ENCODE data around the gene DPP6. TPM values are rescaled to one million over a fixed set of nuclear protein-coding genes. Genes with fewer than 3 reads are reported as not detected.

Gene DPP6
- total RNA-seq, 1 donor from 2014 or later = not detected

DNA sequence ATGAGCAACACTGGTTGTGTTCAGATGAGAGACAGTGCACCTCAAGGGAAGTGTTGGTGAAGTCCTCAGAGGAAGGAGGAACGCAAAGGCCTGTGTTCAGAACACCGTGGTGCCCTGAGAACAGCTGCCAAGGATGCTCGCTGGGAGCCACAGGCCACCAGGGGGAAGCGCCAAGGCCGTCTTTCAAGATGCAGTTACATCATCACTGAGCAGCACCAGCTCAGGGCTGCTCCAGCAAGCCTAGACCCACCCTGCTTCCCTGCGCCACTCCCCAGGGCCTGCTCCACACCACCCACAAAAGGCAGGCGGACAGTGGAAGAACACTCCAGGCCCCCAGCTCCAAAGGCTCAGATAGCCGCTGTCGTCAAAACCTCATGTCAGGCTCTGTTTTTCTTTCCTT, 378.8 kb downstream of the DPP6 start:
- Mint-ChIP-seq H3K36me3 (ENCODE audit: unreplicated experiment) (peaks cover 5% of the 10 kb centered on the region), H3K9me3 (ENCODE audit: unreplicated experiment) (peaks cover 14% of the 10 kb centered on the region), H3K27ac (ENCODE audit: unreplicated experiment) (no peak overlapping the region), H3K27me3 (ENCODE audit: unreplicated experiment) (no peaks in the 10 kb centered on the region), H3K4me1 (ENCODE audit: low read depth, unreplicated experiment) (no peaks in the 10 kb centered on the region), H3K4me3 (ENCODE audit: unreplicated experiment) (no peak overlapping the region)
- TF ChIP-seq, protein P1, sequence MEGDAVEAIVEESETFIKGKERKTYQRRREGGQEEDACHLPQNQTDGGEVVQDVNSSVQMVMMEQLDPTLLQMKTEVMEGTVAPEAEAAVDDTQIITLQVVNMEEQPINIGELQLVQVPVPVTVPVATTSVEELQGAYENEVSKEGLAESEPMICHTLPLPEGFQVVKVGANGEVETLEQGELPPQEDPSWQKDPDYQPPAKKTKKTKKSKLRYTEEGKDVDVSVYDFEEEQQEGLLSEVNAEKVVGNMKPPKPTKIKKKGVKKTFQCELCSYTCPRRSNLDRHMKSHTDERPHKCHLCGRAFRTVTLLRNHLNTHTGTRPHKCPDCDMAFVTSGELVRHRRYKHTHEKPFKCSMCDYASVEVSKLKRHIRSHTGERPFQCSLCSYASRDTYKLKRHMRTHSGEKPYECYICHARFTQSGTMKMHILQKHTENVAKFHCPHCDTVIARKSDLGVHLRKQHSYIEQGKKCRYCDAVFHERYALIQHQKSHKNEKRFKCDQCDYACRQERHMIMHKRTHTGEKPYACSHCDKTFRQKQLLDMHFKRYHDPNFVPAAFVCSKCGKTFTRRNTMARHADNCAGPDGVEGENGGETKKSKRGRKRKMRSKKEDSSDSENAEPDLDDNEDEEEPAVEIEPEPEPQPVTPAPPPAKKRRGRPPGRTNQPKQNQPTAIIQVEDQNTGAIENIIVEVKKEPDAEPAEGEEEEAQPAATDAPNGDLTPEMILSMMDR (IDR thresholded peaks at IDR 0.05; ENCODE audit: partially characterized antibody, unreplicated experiment) = no peak
- DNase-seq = no peak

DNA sequence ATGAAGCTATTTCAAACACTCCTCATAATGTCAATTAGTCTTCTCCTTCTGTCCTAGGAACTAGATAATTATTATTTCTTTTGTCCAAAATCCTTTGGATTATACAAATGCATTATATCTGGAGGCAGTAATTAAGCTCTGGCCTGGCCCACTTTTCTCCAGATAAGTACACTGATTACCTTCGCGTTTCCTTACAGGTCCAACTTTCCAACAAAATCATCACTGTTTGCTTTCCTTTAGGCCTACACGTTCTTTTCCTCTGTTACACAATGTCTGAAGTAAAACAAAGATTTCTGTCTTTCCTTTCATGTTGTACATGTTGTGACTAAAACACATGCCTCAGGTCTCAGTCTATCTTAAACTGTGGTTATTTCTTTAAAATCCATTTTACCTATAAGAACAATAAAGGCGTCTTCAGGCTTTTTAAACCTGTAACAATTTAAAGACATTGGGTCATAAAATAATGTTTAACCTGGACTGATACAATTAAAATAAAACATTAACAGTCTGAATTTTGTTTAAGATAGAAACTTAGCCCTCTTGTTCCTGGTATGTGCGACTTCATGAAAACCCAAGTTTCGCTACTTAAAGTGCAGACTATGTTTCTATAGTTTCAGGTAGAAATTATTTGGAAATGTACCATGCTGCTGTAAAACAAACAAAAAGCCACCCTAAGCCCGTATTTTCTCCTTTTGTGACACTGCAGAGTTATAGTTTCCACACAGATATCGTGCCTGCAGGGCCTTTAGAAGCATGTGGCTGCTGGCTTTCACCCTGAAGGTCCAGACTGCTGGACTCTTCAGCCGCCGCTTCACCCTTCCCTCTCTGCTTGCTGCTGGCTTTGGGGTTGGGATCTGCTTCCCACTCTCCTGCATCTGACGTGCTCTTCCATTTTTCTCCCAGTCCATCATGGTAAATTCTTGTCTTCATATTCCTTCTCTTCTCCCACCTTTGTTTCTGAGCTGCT, 381.7 kb downstream of the DPP6 start:
- peaks cover 16% of the 10 kb centered on the region for H3K9me3 Mint-ChIP-seq (ENCODE audit: unreplicated experiment)
- TF ChIP-seq, protein P1 (IDR thresholded peaks at IDR 0.05; ENCODE audit: partially characterized antibody, unreplicated experiment) = no peak
- no peaks in the 10 kb centered on the region for H3K27me3 Mint-ChIP-seq (ENCODE audit: unreplicated experiment)
- no peak for DNase-seq
- peaks cover 13% of the 10 kb centered on the region for H3K36me3 Mint-ChIP-seq (ENCODE audit: unreplicated experiment)
- H3K4me3 Mint-ChIP-seq (ENCODE audit: unreplicated experiment) = no peak overlapping the region
- no peak overlapping the region for H3K27ac Mint-ChIP-seq (ENCODE audit: unreplicated experiment)
- no peaks in the 10 kb centered on the region for H3K4me1 Mint-ChIP-seq (ENCODE audit: low read depth, unreplicated experiment)

DNA sequence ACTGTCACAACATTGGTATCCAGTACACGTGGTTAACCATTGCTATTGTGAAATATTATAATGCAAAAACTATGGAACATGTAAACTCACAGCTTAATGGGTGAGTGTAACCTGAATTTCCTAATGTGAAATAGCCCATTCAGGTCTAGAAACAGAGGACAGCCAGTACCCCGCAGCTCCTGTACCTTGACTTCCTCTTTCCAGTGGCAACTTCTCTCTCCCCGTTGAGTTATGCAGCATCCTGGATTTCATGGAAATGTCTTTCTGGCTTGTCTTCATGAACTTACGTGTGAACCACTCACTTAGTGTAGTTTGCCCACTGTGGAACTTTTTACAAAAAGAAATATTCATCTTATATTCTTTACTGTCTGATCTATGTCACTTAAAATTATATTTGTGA, 384.4 kb downstream of the DPP6 start:
- TF ChIP-seq, protein P1 (IDR thresholded peaks at IDR 0.05; ENCODE audit: partially characterized antibody, unreplicated experiment) = no peak
- Mint-ChIP-seq H3K4me3 (ENCODE audit: unreplicated experiment) (no peak overlapping the region), H3K27me3 (ENCODE audit: unreplicated experiment) (no peaks in the 10 kb centered on the region), H3K9me3 (ENCODE audit: unreplicated experiment) (peaks cover 17% of the 10 kb centered on the region), H3K27ac (ENCODE audit: unreplicated experiment) (no peak overlapping the region), H3K4me1 (ENCODE audit: low read depth, unreplicated experiment) (no peaks in the 10 kb centered on the region), H3K36me3 (ENCODE audit: unreplicated experiment) (peaks cover 13% of the 10 kb centered on the region)
- DNase-seq = no peak

DNA sequence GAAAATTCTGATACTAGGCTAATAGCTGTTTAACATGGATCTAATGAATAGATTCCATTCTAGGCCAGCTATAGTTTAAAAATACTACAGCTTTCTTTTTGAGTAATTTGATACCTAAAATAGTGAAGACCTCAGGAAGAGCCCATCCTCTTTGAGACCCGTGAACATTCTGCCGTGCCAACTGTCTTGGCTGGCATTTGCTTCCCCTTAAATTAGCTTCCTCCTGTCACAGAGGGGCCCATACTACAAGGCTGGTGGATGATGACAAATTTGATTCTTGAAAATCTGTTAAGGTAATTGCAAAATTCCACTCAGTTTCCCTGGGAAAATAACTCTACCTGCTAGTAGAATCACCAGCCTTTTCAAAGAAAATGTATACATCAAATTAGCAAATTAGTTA, 385.0 kb downstream of the DPP6 start:
- peaks cover 8% of the 10 kb centered on the region for H3K36me3 Mint-ChIP-seq (ENCODE audit: unreplicated experiment)
- TF ChIP-seq, protein P1 (IDR thresholded peaks at IDR 0.05; ENCODE audit: partially characterized antibody, unreplicated experiment) = no peak
- no peak overlapping the region for H3K4me3 Mint-ChIP-seq (ENCODE audit: unreplicated experiment)
- no peaks in the 10 kb centered on the region for H3K4me1 Mint-ChIP-seq (ENCODE audit: low read depth, unreplicated experiment)
- peaks cover 13% of the 10 kb centered on the region for H3K9me3 Mint-ChIP-seq (ENCODE audit: unreplicated experiment)
- no peak overlapping the region for H3K27ac Mint-ChIP-seq (ENCODE audit: unreplicated experiment)
- no peak for DNase-seq
- H3K27me3 Mint-ChIP-seq (ENCODE audit: unreplicated experiment) = no peaks in the 10 kb centered on the region

Data from glutamatergic neuron (in vitro differentiated cells).